ENCODE data around the gene VASH2. TPM values are rescaled to one million over a fixed set of nuclear protein-coding genes. Genes with fewer than 3 reads are reported as not detected.

VASH2 gene
- total and polyA plus RNA-seq, 2 experiments from 2014 or later: 129 to 381 TPM

DNA sequence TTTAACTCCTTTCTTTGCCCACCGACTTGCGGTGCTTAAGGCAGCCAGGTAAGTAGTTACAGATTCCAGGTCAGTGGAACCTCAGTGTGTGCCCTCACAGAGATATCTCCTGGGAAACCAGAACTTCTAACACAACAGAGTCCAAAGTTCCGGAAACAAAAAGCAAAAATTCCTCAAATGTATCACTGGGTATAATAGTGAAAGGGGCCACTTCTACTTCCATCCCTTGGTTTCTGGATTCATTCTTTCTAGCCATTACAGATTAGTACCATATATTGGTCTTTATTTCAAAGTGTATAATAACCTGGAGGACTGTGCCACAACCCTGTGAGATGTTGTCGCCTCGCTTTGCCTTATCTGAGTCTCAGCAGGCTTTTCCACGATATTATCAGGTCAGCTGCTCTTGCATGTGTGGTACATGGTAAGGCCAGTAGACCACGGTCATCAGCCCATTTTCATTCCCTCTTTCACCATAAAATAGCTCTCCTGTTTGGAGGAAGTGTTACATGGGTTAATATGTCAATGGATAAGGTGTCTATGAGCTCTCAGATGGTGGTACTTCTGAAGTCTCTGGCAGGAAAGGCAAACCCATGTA lies 14.9 kb upstream of the VASH2 start:
- no peaks in the 10 kb centered on the region for H3F3A ChIP-seq (replicated peaks; ENCODE audit: low read depth)
- H3K36me3 Mint-ChIP-seq (ENCODE audit: low read depth): peaks cover 10% of the 10 kb centered on the region; the same call in 2 of the 3 replicates
- H3K4me1 ChIP-seq (ENCODE audit: insufficient read depth): peaks cover 29% of the 10 kb centered on the region
- no peak overlapping the region for H3K4me2 ChIP-seq
- no peak for TF ChIP-seq JUNB (IDR thresholded peaks at IDR 0.05; ENCODE audit: unreplicated experiment)
- H3K9me3 Mint-ChIP-seq: peaks cover 10% of the 10 kb centered on the region; the same call in 2 of the 3 replicates
- no peak overlapping the region for H3K27ac ChIP-seq (ENCODE audit: low read depth)
- ATAC-seq: no peak
- H3K4me3 ChIP-seq: no peak overlapping the region
- peaks cover 12% of the 10 kb centered on the region; the same call in 1 of the 2 replicates for H3K27me3 ChIP-seq (ENCODE audit: insufficient read depth)
- peaks cover 24% of the 10 kb centered on the region for H3K4me1 Mint-ChIP-seq
- DNase-seq (ENCODE audit: low spot score): no peak
- no peaks in the 10 kb centered on the region for H3K79me2 ChIP-seq (replicated peaks; ENCODE audit: insufficient read depth)
- no peaks in the 10 kb centered on the region for H4K20me1 ChIP-seq (replicated peaks; ENCODE audit: insufficient read depth)
- H3K27ac Mint-ChIP-seq: no peak overlapping the region
- peaks cover 17% of the 10 kb centered on the region for H3K27me3 Mint-ChIP-seq (ENCODE audit: insufficient read depth, low read depth, poor library complexity)
- no peak overlapping the region for H2AFZ ChIP-seq
- no peak overlapping the region for H3K4me3 Mint-ChIP-seq
- H3K36me3 ChIP-seq (ENCODE audit: insufficient read depth): no peaks in the 10 kb centered on the region
- peaks cover 26% of the 10 kb centered on the region for H3K9me2 ChIP-seq (ENCODE audit: insufficient read depth)

DNA sequence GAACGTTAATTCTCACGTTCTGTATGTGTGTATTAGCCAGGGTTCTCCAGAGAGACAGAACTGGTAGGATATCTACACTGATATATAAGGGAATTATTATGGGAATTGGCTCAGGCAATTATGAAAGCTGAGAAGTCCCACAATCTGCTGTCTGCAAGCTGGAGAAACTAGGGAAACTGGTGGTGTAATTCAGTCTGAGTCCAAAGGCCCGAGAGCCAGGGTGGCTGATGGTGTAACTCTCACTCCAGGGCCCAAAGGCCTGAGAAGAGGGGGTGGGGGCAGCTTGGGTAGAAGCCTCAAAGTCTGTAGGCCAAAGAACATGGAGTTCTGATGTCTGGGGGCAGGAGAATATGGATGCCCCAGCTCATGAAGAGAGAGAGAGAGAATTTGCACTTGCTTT lies 13.3 kb upstream of the VASH2 start:
- peaks cover 9% of the 10 kb centered on the region; the same call in 2 of the 3 replicates for H3K9me3 Mint-ChIP-seq
- no peak overlapping the region for H3K27ac ChIP-seq (ENCODE audit: low read depth)
- H3F3A ChIP-seq (replicated peaks; ENCODE audit: low read depth): no peaks in the 10 kb centered on the region
- H3K9me2 ChIP-seq (ENCODE audit: insufficient read depth): peaks cover 26% of the 10 kb centered on the region
- H3K4me3 Mint-ChIP-seq: no peak overlapping the region
- H3K4me1 Mint-ChIP-seq: peaks cover 18% of the 10 kb centered on the region
- DNase-seq (ENCODE audit: low spot score) (no peak), ATAC-seq (no peak)
- H3K4me2 ChIP-seq: no peak overlapping the region
- no peak overlapping the region for H3K27ac Mint-ChIP-seq
- H3K36me3 Mint-ChIP-seq (ENCODE audit: low read depth): peaks cover 12% of the 10 kb centered on the region; the same call in 2 of the 3 replicates
- no peaks in the 10 kb centered on the region for H3K79me2 ChIP-seq (replicated peaks; ENCODE audit: insufficient read depth)
- H3K4me3 ChIP-seq: no peak overlapping the region
- peaks cover 22% of the 10 kb centered on the region for H3K4me1 ChIP-seq (ENCODE audit: insufficient read depth)
- no peaks in the 10 kb centered on the region for H3K36me3 ChIP-seq (ENCODE audit: insufficient read depth)
- H2AFZ ChIP-seq: no peak overlapping the region
- H3K27me3 ChIP-seq (ENCODE audit: insufficient read depth): peaks cover 12% of the 10 kb centered on the region; the same call in 1 of the 2 replicates
- no peaks in the 10 kb centered on the region for H4K20me1 ChIP-seq (replicated peaks; ENCODE audit: insufficient read depth)
- H3K27me3 Mint-ChIP-seq (ENCODE audit: insufficient read depth, low read depth, poor library complexity): peaks cover 12% of the 10 kb centered on the region
- TF ChIP-seq JUNB (IDR thresholded peaks at IDR 0.05; ENCODE audit: unreplicated experiment) (no peak), POLR2AphosphoS5 (IDR thresholded peaks at IDR 0.05; ENCODE audit: low read depth) (no peak), STAT1 (IDR thresholded peaks at IDR 0.05; ENCODE audit: unreplicated experiment) (no peak), EZH2 (IDR thresholded peaks at IDR 0.05; ENCODE audit: low read depth, unreplicated experiment) (no peak), EZH2phosphoT487 (IDR thresholded peaks at IDR 0.05; ENCODE audit: unreplicated experiment) (no peak), ZNF114 (CRISPR knock-in tag; IDR thresholded peaks at IDR 0.05) (no peak), NANOG (IDR thresholded peaks at IDR 0.05; ENCODE audit: borderline replicate concordance) (no peak), CREB1 (CRISPR knock-in tag; IDR thresholded peaks at IDR 0.05; ENCODE audit: low read depth) (no peak)
- TF ChIP-seq, protein P1, sequence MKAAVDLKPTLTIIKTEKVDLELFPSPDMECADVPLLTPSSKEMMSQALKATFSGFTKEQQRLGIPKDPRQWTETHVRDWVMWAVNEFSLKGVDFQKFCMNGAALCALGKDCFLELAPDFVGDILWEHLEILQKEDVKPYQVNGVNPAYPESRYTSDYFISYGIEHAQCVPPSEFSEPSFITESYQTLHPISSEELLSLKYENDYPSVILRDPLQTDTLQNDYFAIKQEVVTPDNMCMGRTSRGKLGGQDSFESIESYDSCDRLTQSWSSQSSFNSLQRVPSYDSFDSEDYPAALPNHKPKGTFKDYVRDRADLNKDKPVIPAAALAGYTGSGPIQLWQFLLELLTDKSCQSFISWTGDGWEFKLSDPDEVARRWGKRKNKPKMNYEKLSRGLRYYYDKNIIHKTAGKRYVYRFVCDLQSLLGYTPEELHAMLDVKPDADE (IDR thresholded peaks at IDR 0.05): no peak
- TF ChIP-seq, protein P2, sequence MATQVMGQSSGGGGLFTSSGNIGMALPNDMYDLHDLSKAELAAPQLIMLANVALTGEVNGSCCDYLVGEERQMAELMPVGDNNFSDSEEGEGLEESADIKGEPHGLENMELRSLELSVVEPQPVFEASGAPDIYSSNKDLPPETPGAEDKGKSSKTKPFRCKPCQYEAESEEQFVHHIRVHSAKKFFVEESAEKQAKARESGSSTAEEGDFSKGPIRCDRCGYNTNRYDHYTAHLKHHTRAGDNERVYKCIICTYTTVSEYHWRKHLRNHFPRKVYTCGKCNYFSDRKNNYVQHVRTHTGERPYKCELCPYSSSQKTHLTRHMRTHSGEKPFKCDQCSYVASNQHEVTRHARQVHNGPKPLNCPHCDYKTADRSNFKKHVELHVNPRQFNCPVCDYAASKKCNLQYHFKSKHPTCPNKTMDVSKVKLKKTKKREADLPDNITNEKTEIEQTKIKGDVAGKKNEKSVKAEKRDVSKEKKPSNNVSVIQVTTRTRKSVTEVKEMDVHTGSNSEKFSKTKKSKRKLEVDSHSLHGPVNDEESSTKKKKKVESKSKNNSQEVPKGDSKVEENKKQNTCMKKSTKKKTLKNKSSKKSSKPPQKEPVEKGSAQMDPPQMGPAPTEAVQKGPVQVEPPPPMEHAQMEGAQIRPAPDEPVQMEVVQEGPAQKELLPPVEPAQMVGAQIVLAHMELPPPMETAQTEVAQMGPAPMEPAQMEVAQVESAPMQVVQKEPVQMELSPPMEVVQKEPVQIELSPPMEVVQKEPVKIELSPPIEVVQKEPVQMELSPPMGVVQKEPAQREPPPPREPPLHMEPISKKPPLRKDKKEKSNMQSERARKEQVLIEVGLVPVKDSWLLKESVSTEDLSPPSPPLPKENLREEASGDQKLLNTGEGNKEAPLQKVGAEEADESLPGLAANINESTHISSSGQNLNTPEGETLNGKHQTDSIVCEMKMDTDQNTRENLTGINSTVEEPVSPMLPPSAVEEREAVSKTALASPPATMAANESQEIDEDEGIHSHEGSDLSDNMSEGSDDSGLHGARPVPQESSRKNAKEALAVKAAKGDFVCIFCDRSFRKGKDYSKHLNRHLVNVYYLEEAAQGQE (IDR thresholded peaks at IDR 0.05; ENCODE audit: unreplicated experiment): no peak
- TF ChIP-seq, protein P3, sequence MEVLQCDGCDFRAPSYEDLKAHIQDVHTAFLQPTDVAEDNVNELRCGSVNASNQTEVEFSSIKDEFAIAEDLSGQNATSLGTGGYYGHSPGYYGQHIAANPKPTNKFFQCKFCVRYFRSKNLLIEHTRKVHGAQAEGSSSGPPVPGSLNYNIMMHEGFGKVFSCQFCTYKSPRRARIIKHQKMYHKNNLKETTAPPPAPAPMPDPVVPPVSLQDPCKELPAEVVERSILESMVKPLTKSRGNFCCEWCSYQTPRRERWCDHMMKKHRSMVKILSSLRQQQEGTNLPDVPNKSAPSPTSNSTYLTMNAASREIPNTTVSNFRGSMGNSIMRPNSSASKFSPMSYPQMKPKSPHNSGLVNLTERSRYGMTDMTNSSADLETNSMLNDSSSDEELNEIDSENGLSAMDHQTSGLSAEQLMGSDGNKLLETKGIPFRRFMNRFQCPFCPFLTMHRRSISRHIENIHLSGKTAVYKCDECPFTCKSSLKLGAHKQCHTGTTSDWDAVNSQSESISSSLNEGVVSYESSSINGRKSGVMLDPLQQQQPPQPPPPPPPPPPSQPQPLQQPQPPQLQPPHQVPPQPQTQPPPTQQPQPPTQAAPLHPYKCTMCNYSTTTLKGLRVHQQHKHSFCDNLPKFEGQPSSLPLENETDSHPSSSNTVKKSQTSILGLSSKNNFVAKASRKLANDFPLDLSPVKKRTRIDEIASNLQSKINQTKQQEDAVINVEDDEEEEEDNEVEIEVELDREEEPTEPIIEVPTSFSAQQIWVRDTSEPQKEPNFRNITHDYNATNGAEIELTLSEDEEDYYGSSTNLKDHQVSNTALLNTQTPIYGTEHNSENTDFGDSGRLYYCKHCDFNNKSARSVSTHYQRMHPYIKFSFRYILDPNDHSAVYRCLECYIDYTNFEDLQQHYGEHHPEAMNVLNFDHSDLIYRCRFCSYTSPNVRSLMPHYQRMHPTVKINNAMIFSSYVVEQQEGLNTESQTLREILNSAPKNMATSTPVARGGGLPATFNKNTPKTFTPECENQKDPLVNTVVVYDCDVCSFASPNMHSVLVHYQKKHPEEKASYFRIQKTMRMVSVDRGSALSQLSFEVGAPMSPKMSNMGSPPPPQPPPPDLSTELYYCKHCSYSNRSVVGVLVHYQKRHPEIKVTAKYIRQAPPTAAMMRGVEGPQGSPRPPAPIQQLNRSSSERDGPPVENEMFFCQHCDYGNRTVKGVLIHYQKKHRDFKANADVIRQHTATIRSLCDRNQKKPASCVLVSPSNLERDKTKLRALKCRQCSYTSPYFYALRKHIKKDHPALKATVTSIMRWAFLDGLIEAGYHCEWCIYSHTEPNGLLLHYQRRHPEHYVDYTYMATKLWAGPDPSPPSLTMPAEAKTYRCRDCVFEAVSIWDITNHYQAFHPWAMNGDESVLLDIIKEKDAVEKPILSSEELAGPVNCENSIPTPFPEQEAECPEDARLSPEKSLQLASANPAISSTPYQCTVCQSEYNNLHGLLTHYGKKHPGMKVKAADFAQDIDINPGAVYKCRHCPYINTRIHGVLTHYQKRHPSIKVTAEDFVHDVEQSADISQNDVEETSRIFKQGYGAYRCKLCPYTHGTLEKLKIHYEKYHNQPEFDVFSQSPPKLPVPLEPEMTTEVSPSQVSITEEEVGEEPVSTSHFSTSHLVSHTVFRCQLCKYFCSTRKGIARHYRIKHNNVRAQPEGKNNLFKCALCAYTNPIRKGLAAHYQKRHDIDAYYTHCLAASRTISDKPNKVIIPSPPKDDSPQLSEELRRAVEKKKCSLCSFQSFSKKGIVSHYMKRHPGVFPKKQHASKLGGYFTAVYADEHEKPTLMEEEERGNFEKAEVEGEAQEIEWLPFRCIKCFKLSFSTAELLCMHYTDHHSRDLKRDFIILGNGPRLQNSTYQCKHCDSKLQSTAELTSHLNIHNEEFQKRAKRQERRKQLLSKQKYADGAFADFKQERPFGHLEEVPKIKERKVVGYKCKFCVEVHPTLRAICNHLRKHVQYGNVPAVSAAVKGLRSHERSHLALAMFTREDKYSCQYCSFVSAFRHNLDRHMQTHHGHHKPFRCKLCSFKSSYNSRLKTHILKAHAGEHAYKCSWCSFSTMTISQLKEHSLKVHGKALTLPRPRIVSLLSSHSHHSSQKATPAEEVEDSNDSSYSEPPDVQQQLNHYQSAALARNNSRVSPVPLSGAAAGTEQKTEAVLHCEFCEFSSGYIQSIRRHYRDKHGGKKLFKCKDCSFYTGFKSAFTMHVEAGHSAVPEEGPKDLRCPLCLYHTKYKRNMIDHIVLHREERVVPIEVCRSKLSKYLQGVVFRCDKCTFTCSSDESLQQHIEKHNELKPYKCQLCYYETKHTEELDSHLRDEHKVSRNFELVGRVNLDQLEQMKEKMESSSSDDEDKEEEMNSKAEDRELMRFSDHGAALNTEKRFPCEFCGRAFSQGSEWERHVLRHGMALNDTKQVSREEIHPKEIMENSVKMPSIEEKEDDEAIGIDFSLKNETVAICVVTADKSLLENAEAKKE (CRISPR knock-in tag; IDR thresholded peaks at IDR 0.05): no peak
